ENCODE results near the gene FPR2.

DNA sequence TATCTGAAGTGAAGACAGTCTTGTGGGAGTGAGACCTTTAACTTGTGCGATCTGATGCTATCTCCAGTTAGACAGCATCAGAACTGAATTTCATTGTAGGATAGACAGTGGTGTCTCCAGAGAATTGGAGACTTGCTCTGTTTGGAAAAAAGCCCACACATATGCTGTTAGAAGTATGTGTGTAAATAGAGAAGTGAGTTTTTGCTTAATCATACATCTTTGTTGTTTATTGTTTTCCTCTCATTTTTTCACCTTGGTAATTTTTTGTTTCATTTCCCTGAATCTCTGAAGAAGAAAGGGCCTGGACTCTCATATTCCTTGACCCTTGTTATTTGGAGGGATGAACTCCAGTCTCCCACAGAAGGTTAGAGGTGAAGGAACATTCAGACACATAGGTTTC, 55.7 kb downstream of the FPR2 start:
- TF ChIP-seq, protein P1, sequence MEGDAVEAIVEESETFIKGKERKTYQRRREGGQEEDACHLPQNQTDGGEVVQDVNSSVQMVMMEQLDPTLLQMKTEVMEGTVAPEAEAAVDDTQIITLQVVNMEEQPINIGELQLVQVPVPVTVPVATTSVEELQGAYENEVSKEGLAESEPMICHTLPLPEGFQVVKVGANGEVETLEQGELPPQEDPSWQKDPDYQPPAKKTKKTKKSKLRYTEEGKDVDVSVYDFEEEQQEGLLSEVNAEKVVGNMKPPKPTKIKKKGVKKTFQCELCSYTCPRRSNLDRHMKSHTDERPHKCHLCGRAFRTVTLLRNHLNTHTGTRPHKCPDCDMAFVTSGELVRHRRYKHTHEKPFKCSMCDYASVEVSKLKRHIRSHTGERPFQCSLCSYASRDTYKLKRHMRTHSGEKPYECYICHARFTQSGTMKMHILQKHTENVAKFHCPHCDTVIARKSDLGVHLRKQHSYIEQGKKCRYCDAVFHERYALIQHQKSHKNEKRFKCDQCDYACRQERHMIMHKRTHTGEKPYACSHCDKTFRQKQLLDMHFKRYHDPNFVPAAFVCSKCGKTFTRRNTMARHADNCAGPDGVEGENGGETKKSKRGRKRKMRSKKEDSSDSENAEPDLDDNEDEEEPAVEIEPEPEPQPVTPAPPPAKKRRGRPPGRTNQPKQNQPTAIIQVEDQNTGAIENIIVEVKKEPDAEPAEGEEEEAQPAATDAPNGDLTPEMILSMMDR (conservative IDR thresholded peaks at IDR 0.05): no peak
- no peak for TF ChIP-seq EZH2 (IDR thresholded peaks at IDR 0.05; ENCODE audit: low read depth)

All from PC-9 (cell line).